C4-2B (cell line): ENCODE measurements around the gene CIT.

Experiments
- CTCF ChIP-seq: fragments of 450-650 bp; conservative IDR thresholded peaks from 2 replicates; pipeline ENCODE4 v1.5.1; 2017; ENCODE audit warnings: mild to moderate bottlenecking
- ZFX ChIP-seq: fragments of 450-650 bp; IDR thresholded peaks from 2 replicates; pipeline ENCODE4 v1.6.1; 2017

- TF ChIP-seq CTCF (no peak), ZFX (no peak)
These were observed 114.5 kb downstream of the CIT start for GRCh38 chr12:119762619-119763018.
